DND-41 (cell line): Measurements from ENCODE around the gene MTA2.
"Not testable (repeated sequence)": the region's sequence is repeated elsewhere in the genome, so short reads cannot be mapped to it uniquely, and the experiment has no call there.

ENCODE experiments used
- ATAC-seq: fragments of 200-7000 bp; cut with Tn5 transposase; 3 replicates; pipeline ENCODE4 v1.9.1; 2021; ENCODE audit warnings: low read depth; ENCODE audit not compliant: insufficient read depth
- DNase-seq: peaks from one replicate; pipeline ENCODE4 v3.0.0-alpha.2; 2020
- H2AFZ ChIP-seq: 2 replicates; pipeline ENCODE4 v1.6.0; 2012; ENCODE audit warnings: low read depth, low read length
- H3K27ac ChIP-seq: 2 replicates; pipeline ENCODE4 v1.5.1; 2012; ENCODE audit warnings: low read length, inconsistent platforms
- H3K27me3 ChIP-seq: fragments of 200-600 bp; sonication (generic); 2 replicates; pipeline ENCODE4 v1.6.0; 2012; ENCODE audit warnings: low read length, mild to moderate bottlenecking, inconsistent platforms; ENCODE audit not compliant: insufficient read depth, poor library complexity
- H3K36me3 ChIP-seq: 2 replicates; pipeline ENCODE4 v1.5.1; 2012; ENCODE audit warnings: low read length, inconsistent platforms; ENCODE audit not compliant: insufficient read depth
- H3K4me1 ChIP-seq: 2 replicates; pipeline ENCODE4 v1.5.1; 2012; ENCODE audit warnings: mild to moderate bottlenecking, low read length; ENCODE audit not compliant: insufficient read depth
- H3K4me2 ChIP-seq: 2 replicates; pipeline ENCODE4 v1.6.0; 2012; ENCODE audit warnings: mild to moderate bottlenecking, moderate library complexity, low read length, inconsistent platforms; ENCODE audit not compliant: insufficient read depth
- H3K4me3 ChIP-seq, 2 experiments: fragments of 200-600 bp in 1 of 2; shearing (Covaris generic) in 1 of 2; 2 replicates each; pipeline ENCODE4 v1.5.1; 2012 to 2016; ENCODE audit warnings: inconsistent platforms in 2 of 2, low read length in 2 of 2, mild to moderate bottlenecking in 2 of 2, low read depth in 1 of 2, moderate library complexity in 1 of 2
- H3K79me2 ChIP-seq: 2 replicates; pipeline ENCODE4 v1.6.0; 2012; ENCODE audit warnings: low read length, inconsistent platforms; ENCODE audit not compliant: insufficient read depth
- H3K9ac ChIP-seq: 2 replicates; pipeline ENCODE4 v1.6.0; 2012; ENCODE audit warnings: low read depth, mild to moderate bottlenecking, inconsistent platforms, low read length, moderate library complexity
- H3K9me3 ChIP-seq: 2 replicates; pipeline ENCODE4 v1.5.1; 2012; ENCODE audit warnings: low read length, moderate library complexity, mild to moderate bottlenecking, inconsistent platforms; ENCODE audit not compliant: insufficient read depth, severe bottlenecking
- H4K20me1 ChIP-seq: 2 replicates; pipeline ENCODE4 v1.6.0; 2012; ENCODE audit warnings: low read length; ENCODE audit not compliant: insufficient read depth
- CTCF ChIP-seq: IDR thresholded peaks from 2 replicates; pipeline ENCODE4 v1.5.1; 2012; ENCODE audit warnings: borderline replicate concordance, low read length, moderate library complexity, mild to moderate bottlenecking; ENCODE audit not compliant: poor library complexity, severe bottlenecking; ENCODE audit errors: extremely low read depth
- EZH2 ChIP-seq: IDR thresholded peaks from 3 replicates; pipeline ENCODE4 v1.6.1; 2012; ENCODE audit warnings: borderline replicate concordance, low read depth, mild to moderate bottlenecking, moderate library complexity, low read length, inconsistent platforms; ENCODE audit not compliant: severe bottlenecking

Gene MTA2

GRCh38 chr11:62601372-62602140 lies at the start of gene MTA2:
Gene MTA2, minus strand, starts transcription at chr11:62601865. Its CDS starts 415 bp downstream, at chr11:62601450.
- peak within 1 kb of the TSS; percentile 86 for H2AFZ ChIP-seq
- no peaks in the 10 kb centered on the region for H3K27me3 ChIP-seq

GRCh38 chr11:62650283-62650682 lies 48.6 kb upstream of the MTA2 start:
- H4K20me1 ChIP-seq, H3K9me3 ChIP-seq, H3K27ac ChIP-seq, H3K27me3 ChIP-seq, H3K9ac ChIP-seq, H3K4me2 ChIP-seq, H2AFZ ChIP-seq, DNase-seq, H3K4me3 ChIP-seq, ATAC-seq: not testable (repeated sequence)
- Histone ChIP-seq H3K4me1 (peaks cover 48% of the 10 kb centered on the region), H3K36me3 (peaks cover 27% of the 10 kb centered on the region), H3K79me2 (peaks cover 59% of the 10 kb centered on the region)

More at GRCh38 chr11:62601372-62602140, at the start of gene MTA2:
- peak within 1 kb of the TSS; percentile 69 for H3K4me3 ChIP-seq
- peak within 1 kb of the TSS; percentile 92 for H3K27ac ChIP-seq
- peak within 1 kb of the TSS; percentile 96 for H3K4me2 ChIP-seq
- peaks cover 42% of the 10 kb centered on the region for H3K4me1 ChIP-seq
- peaks cover 46% of the 10 kb centered on the region for H3K79me2 ChIP-seq
- peak within 1 kb of the TSS; percentile 97 for H3K9ac ChIP-seq
- H3K36me3 ChIP-seq = peaks cover 64% of the 10 kb centered on the region
- peak; percentile 85 for ATAC-seq
- peaks cover 29% of the 10 kb centered on the region for H4K20me1 ChIP-seq
- DNase-seq = peak; percentile 100
- TF ChIP-seq EZH2 (no peak), CTCF (no peak)
- H3K9me3 ChIP-seq = no peaks in the 10 kb centered on the region

GRCh38 chr11:62649486-62649885 lies 47.8 kb upstream of the MTA2 start:
- H3K79me2 ChIP-seq = peaks cover 67% of the 10 kb centered on the region

More at GRCh38 chr11:62649486-62649885, 47.8 kb upstream of the MTA2 start:
- no peak overlapping the region for H3K9ac ChIP-seq
- H3K4me2 ChIP-seq = no peak overlapping the region
- no peak overlapping the region for H3K27ac ChIP-seq
- no peak overlapping the region for H2AFZ ChIP-seq
- H3K4me1 ChIP-seq = peaks cover 54% of the 10 kb centered on the region
- H3K27me3 ChIP-seq = no peaks in the 10 kb centered on the region
- peaks cover 7% of the 10 kb centered on the region for H4K20me1 ChIP-seq
- DNase-seq (no peak), ATAC-seq (no peak)
- peaks cover 32% of the 10 kb centered on the region for H3K36me3 ChIP-seq
- TF ChIP-seq CTCF (no peak), EZH2 (no peak)
- no peak overlapping the region for H3K4me3 ChIP-seq
- no peaks in the 10 kb centered on the region for H3K9me3 ChIP-seq
